ENCODE results near the gene VPS13C. TPM values are rescaled to one million over a fixed set of nuclear protein-coding genes. Genes with fewer than 3 reads are reported as not detected.

Gene VPS13C
- total and polyA plus RNA-seq, 5 experiments from 2014 or later = 11.1 to 109 (median 17.6) TPM

DNA sequence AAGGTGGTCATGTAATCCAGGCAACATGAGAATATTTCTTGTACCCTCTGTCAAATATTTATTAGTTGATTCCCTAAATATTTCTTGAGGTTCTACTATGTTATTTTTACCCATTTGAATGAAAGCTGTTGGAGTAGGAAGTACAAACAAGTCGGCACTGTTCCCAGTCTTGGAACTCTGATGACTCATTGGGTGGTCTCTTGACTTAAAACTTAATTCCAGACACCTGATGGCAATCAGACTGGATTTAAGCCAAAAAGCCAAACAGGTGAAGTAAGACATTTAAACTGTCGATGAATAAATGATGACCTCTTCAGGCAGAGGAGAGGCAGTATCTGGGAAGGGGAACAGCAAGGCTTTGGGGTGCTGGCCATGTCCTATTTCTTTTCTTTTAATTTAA is 29.4 kb upstream of the VPS13C start:
- Mint-ChIP-seq H3K4me1 (no peaks in the 10 kb centered on the region), H3K27ac (no peak overlapping the region), H3K9me3 (peaks cover 0 to 4% (median 0%) of the 10 kb centered on the region in 9 donors), H3K4me3 (no peak overlapping the region), H3K27me3 (peaks cover 0 to 7% (median 0%) of the 10 kb centered on the region in 5 donors), H3K36me3 (no peaks in the 10 kb centered on the region)
- POLR2A ChIA-PET = no interaction called here
- ATAC-seq = no peak
- DNase-seq = no peak

- peaks cover 0 to 17% (median 7%) of the 10 kb centered on the region in 9 donors for H3K9me3 Mint-ChIP-seq
- no peak for ATAC-seq
- POLR2A ChIA-PET = no interaction called here
- no peaks in the 10 kb centered on the region for H3K4me1 Mint-ChIP-seq
- H3K36me3 Mint-ChIP-seq = peaks cover 0 to 8% (median 8%) of the 10 kb centered on the region in 3 donors
- no peak overlapping the region for H3K4me3 Mint-ChIP-seq
- H3K27me3 Mint-ChIP-seq = peaks cover 0 to 7% (median 0%) of the 10 kb centered on the region in 5 donors
- no peak for DNase-seq
- H3K27ac Mint-ChIP-seq = no peak overlapping the region
Observed at GRCh38 chr15:62088353-62088693, 28.1 kb upstream of the VPS13C start.

- Mint-ChIP-seq H3K4me3 (no peak overlapping the region), H3K27me3 (peaks cover 0 to 7% (median 0%) of the 10 kb centered on the region in 5 donors), H3K9me3 (peaks cover 0 to 22% (median 7%) of the 10 kb centered on the region in 9 donors), H3K4me1 (no peaks in the 10 kb centered on the region), H3K27ac (no peak overlapping the region), H3K36me3 (peaks cover 0 to 10% (median 8%) of the 10 kb centered on the region in 3 donors)
- DNase-seq (no peak), ATAC-seq (no peak)
- POLR2A ChIA-PET = no interaction called here
Observed at GRCh38 chr15:62087671-62088352, 27.6 kb upstream of the VPS13C start.

DNA sequence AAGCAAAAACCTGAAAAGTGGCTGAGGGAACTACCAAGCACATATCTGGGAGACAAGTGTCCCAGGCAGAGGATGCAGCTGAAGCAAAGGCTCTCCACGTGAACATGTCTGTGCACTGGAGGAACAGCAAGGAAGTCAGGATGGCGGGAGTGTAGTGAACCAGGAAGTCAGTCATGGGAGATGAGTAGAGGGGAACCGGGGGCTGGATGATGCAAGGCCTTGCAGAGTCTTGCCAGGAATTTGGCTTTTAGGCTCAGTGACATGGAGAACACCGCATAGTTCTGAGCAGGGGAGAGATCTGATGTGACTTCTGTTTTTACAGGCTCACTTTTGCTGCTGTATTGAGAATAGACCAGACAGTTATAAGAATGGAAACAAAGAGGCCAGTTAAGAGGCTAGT is 25.5 kb upstream of the VPS13C start:
- no peaks in the 10 kb centered on the region for H3K4me1 Mint-ChIP-seq
- no peak for DNase-seq
- H3K36me3 Mint-ChIP-seq = peaks cover 0 to 12% (median 8%) of the 10 kb centered on the region in 3 donors
- POLR2A ChIA-PET = no interaction called here
- H3K27ac Mint-ChIP-seq = peak overlapping the region in 1 of 10 donors; percentile 1
- ATAC-seq = no peak
- H3K9me3 Mint-ChIP-seq = peaks cover 0 to 30% (median 7%) of the 10 kb centered on the region in 9 donors
- peaks cover 0 to 7% (median 0%) of the 10 kb centered on the region in 5 donors for H3K27me3 Mint-ChIP-seq
- no peak overlapping the region for H3K4me3 Mint-ChIP-seq

- H3K27me3 Mint-ChIP-seq = peaks cover 0 to 3% (median 0%) of the 10 kb centered on the region in 5 donors
- H3K9me3 Mint-ChIP-seq = peaks cover 0 to 30% (median 7%) of the 10 kb centered on the region in 9 donors
- POLR2A ChIA-PET = no interaction called here
- DNase-seq (no peak), ATAC-seq (no peak)
- peaks cover 0 to 12% (median 8%) of the 10 kb centered on the region in 3 donors for H3K36me3 Mint-ChIP-seq
- no peak overlapping the region for H3K27ac Mint-ChIP-seq
- no peak overlapping the region for H3K4me3 Mint-ChIP-seq
- H3K4me1 Mint-ChIP-seq = no peaks in the 10 kb centered on the region
Observed at GRCh38 chr15:62083194-62084154, 23.2 kb upstream of the VPS13C start.

DNA sequence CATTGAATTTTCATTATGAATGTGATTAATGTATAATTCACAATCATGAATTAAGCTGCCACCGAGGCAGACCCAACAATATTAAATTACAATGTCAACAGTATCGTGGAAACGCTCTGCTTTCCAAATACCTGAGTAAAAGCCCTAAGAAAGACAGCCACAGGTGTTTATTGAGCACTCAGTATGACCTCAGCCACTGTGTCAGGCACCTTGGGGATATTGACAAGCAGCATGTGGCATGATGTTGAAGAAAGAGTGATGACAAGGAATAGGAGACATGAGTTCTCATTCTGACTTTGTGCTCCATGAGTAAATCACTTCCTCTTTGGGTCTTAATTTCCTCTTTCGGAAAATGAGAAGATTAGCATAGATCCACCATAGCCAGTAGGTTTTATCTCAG is 19.3 kb upstream of the VPS13C start:
- DNase-seq (no peak), ATAC-seq (no peak)
- Mint-ChIP-seq H3K27me3 (peaks cover 0 to 5% (median 0%) of the 10 kb centered on the region in 5 donors), H3K9me3 (peaks cover 0 to 25% (median 7%) of the 10 kb centered on the region in 9 donors), H3K36me3 (peaks cover 0 to 12% (median 8%) of the 10 kb centered on the region in 3 donors), H3K4me3 (no peak overlapping the region), H3K27ac (no peak overlapping the region), H3K4me1 (no peaks in the 10 kb centered on the region)
- POLR2A ChIA-PET = no interaction called here

GRCh38 chr15:62075595-62076277 is 15.5 kb upstream of the VPS13C start:
- Mint-ChIP-seq H3K4me3 (no peak overlapping the region), H3K36me3 (no peaks in the 10 kb centered on the region), H3K4me1 (no peaks in the 10 kb centered on the region), H3K27ac (no peak overlapping the region), H3K27me3 (peaks cover 2 to 8% (median 5%) of the 10 kb centered on the region in 5 donors), H3K9me3 (no peaks in the 10 kb centered on the region)
- POLR2A ChIA-PET = interaction anchor here (0.7 kb wide), 1 partner anchor 39 kb away, joined by 9 read pairs; no protein-coding TSS in a partner anchor
- DNase-seq (no peak), ATAC-seq (no peak)

GRCh38 chr15:62071711-62072308 is 11.6 kb upstream of the VPS13C start:
- no peaks in the 10 kb centered on the region for H3K9me3 Mint-ChIP-seq
- ATAC-seq (no peak), DNase-seq (peak in 3 of 10 donors; percentile 35 to 49 (median 47))
- no peak overlapping the region for H3K27ac Mint-ChIP-seq
- H3K4me3 Mint-ChIP-seq = no peak overlapping the region
- H3K27me3 Mint-ChIP-seq = peaks cover 10 to 20% (median 15%) of the 10 kb centered on the region in 5 donors
- POLR2A ChIA-PET = no interaction called here
- peaks cover 0 to 4% (median 2%) of the 10 kb centered on the region in 3 donors for H3K36me3 Mint-ChIP-seq
- H3K4me1 Mint-ChIP-seq = peaks cover 9 to 14% (median 13%) of the 10 kb centered on the region in 4 donors

DNA sequence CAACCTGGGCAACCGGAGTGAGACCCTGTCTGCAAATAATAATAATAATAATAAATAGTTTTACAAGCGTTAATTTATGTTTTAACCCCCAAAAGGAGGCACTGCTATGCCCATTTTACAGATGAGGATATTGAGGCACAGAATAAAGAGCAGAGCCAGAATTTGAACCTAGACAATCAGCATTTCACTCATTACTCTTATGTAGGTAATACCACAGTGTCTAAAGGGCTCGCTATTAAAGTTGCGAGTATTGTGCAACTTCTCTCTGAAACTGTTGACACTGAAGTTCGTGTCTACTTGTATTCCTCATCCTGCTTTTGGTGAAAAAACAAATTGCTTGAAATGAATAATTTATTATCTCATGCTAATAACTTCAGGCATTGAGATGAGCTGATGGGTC is 9.3 kb upstream of the VPS13C start:
- DNase-seq (no peak), ATAC-seq (no peak)
- peaks cover 0 to 4% (median 2%) of the 10 kb centered on the region in 3 donors for H3K36me3 Mint-ChIP-seq
- H3K4me1 Mint-ChIP-seq = peaks cover 17 to 22% (median 19%) of the 10 kb centered on the region in 4 donors
- no peak overlapping the region for H3K4me3 Mint-ChIP-seq
- peaks cover 15 to 30% (median 26%) of the 10 kb centered on the region in 5 donors for H3K27me3 Mint-ChIP-seq
- POLR2A ChIA-PET = no interaction called here
- H3K9me3 Mint-ChIP-seq = no peaks in the 10 kb centered on the region
- no peak overlapping the region for H3K27ac Mint-ChIP-seq

- no peak for DNase-seq
- H3K4me3 Mint-ChIP-seq = peak overlapping the region; percentile 45 to 81 (median 76)
- POLR2A ChIA-PET = no interaction called here
- peaks cover 0 to 4% (median 2%) of the 10 kb centered on the region in 3 donors for H3K36me3 Mint-ChIP-seq
- H3K27me3 Mint-ChIP-seq = peaks cover 11 to 29% (median 24%) of the 10 kb centered on the region in 5 donors
- no peaks in the 10 kb centered on the region for H3K9me3 Mint-ChIP-seq
- H3K27ac Mint-ChIP-seq = peak overlapping the region in 1 of 10 donors; percentile 42
- peaks cover 17 to 22% (median 19%) of the 10 kb centered on the region in 4 donors for H3K4me1 Mint-ChIP-seq
- no peak for ATAC-seq
Observed at GRCh38 chr15:62068810-62069167, 8.5 kb upstream of the VPS13C start.

DNA sequence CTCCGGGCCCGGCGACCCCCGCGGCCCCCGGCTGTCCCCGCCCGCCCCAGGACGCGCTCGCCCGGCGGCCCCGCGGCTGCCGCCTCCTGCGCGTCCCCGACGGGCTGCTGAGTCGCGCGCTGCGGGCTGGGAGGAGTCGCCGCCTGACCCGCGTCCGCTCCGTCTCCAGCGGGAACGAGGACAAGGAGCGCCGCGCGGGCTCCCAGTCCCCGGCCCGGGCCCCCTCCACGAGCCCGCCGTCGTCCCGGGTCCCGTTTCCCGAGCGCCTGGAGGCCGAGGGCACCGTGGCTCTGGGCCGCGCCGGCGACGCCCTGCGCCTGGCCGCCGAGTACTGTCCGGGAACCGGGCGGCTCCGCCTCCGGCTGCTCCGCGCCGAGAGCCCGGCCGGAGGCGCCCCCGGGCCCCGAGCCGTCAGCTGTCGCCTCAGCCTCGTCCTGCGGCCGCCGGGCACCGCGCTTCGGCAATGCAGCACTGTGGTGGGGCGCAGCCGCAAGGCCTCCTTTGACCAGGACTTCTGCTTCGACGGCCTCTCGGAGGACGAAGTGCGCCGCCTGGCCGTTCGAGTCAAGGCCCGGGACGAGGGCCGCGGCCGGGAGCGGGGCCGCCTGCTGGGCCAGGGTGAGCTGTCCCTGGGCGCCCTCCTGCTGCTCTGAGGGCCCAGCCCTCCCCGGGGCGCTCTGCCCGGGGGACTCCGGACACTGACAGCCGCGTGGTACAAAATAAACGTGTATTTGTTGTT is 8.0 kb upstream of the VPS13C start:
- Mint-ChIP-seq H3K4me1 (peaks cover 17 to 22% (median 19%) of the 10 kb centered on the region in 4 donors), H3K27me3 (peaks cover 11 to 29% (median 22%) of the 10 kb centered on the region in 5 donors), H3K36me3 (peaks cover 0 to 4% (median 2%) of the 10 kb centered on the region in 3 donors), H3K27ac (peak overlapping the region in 1 of 10 donors; percentile 42), H3K9me3 (no peaks in the 10 kb centered on the region), H3K4me3 (peak overlapping the region; percentile 45 to 83 (median 78))
- DNase-seq (peak in 1 of 10 donors; percentile 4), ATAC-seq (peak; percentile 21 to 42)
- POLR2A ChIA-PET = no interaction called here

Data from naive thymus-derived CD8-positive, alpha-beta T cell (primary cell).